GM12801 (cell line): ENCODE results near the gene SAMD14.

ENCODE experiments used
- CTCF ChIP-seq: IDR thresholded peaks from one replicate; pipeline ENCODE4 v1.5.1; 2011; ENCODE audit warnings: control low read depth; ENCODE audit not compliant: insufficient read length; ENCODE audit errors: extremely low read depth

The SAMD14 gene

GRCh38 chr17:50110591-50111349 is 19.2 kb downstream of the SAMD14 start:
- no peak for TF ChIP-seq CTCF

DNA sequence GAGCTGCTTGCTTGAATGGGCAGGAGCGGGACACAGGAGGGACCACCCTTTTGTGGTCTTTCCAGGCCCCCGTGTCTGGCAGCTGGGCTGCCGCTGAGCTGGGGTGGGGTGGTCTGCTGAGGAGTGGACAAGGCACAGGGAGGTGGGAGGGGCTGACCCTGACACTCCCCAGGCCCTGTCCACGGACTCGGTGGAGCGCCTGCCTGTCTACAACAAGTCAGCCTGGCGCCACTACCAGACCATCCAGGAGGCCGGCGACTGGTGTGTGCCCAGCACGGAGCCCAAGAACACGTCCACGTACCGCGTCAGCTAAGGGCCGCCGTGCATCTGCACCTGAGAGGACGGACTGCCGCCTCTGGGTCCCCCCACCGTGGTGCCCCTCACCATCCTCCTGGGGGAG is 20.2 kb downstream of the SAMD14 start:
- TF ChIP-seq CTCF: no peak

DNA sequence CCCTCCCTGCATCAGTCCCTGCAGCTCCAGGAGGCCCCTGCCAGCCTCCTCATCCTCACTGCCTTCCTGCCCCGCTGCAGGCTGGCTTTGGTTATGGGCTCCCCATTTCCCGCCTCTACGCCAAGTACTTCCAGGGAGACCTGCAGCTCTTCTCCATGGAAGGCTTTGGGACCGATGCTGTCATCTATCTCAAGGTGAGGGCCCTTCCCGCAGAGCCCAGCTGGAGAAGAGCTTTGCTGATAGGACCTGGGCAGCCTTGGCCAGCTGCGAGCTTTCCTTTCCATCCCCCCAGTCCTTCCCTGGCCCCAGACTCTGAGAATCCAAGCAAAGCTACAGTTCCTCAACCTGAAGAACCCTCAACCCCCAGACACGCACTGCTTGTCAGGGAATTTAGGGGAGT is 20.8 kb downstream of the SAMD14 start:
- TF ChIP-seq CTCF: no peak

DNA sequence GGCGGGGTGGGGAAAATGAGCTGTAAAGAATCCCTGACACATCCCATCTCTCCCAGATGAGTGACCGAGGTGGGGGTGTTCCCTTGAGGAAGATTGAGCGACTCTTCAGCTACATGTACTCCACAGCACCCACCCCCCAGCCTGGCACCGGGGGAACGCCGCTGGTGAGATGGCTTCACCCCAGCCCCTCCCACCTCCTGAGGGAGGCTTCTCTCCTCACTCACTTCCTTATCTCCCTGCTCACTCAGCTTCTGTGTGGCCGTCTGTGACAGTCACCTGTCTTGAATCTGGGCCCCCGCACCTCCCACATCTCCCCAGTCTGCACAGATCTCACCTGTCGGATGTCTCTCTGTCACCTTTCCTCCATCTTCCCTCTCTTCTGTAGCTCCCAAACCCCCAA is 21.4 kb downstream of the SAMD14 start:
- no peak for TF ChIP-seq CTCF

- TF ChIP-seq CTCF: no peak
Measured at GRCh38 chr17:50107790-50108414, 22.1 kb downstream of the SAMD14 start.

DNA sequence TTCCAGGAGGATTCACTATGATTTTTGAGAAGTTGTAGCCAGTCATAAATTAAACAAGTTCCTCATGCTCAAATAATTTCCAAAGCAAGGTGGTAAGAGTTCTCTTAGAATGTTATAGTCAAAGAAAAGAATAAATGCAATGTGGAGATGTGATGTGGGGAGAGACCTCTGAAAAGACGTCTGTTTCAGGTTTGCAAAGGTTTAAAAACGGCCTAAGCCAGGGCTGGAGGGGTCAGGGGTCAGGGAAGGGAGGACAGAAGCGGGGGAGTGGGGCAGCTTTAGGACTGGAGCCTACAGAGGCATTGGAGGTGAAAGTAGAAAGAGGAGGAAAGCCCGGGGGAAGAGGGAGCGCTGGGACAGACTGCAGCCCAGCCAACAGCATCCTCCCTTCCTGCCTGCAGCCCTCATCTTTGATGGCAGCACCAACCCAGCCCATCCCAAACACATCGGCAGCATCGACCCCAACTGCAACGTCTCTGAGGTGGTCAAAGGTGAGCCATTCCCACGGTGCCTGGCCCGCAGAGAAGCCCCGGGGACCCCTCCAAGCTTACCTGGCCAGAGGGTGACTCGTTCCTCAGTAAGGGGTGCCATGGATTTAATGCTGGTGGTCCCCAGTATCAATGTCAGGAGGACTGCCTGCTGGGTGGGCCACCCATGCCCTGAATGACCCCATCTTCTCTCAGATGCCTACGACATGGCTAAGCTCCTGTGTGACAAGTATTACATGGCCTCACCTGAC is 23.4 kb downstream of the SAMD14 start:
- TF ChIP-seq CTCF: no peak

DNA sequence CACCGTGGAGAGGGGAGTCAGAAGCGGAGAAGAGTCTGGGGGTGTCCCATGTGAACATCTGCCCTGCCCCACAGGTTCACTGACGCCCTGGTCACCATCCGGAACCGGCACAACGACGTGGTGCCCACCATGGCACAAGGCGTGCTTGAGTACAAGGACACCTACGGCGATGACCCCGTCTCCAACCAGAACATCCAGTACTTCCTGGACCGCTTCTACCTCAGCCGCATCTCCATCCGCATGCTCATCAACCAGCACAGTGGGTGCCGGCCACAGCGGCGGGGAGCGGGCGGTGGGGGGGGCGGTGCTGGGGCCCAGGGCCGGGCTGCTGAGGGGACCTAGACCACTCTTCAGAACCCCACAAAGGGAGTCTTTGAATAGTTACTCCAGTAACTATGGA is 24.1 kb downstream of the SAMD14 start:
- TF ChIP-seq CTCF: no peak
